Measurements from ENCODE around the gene NFIX. TPM values are rescaled to one million over a fixed set of nuclear protein-coding genes. Genes with fewer than 3 reads are reported as not detected.

Gene NFIX
- 114 and 122 TPM in 2 replicates for total RNA-seq

GRCh38 chr19:12994701-12995595, at the start of gene NFIX:
TSS of gene NFIX (plus strand) at chr19:12995475. CDS start at chr19:12995838, 363 bp downstream.
- peak; percentile 98 for DNase-seq (ENCODE audit: insufficient read length, low spot score, missing footprints)
- Histone ChIP-seq H3K27ac (ENCODE audit: low read depth, low read length) (peak within 1 kb of the TSS; percentile 75), H2AFZ (ENCODE audit: low read length) (peak within 1 kb of the TSS; percentile 96), H4K20me1 (ENCODE audit: insufficient read depth, low read length) (peaks cover 18% of the 10 kb centered on the region), H3K4me2 (ENCODE audit: insufficient read depth, low read length) (peak within 1 kb of the TSS; percentile 96), H3K9me3 (ENCODE audit: low read depth, low read length) (no peaks in the 10 kb centered on the region), H3K4me3 (ENCODE audit: insufficient read depth, low read length) (peak within 1 kb of the TSS; percentile 92), H3K36me3 (ENCODE audit: insufficient read depth, low read length) (peaks cover 6% of the 10 kb centered on the region), H3K79me2 (ENCODE audit: insufficient read depth, low read length) (peaks cover 40% of the 10 kb centered on the region), H3K4me1 (ENCODE audit: insufficient read depth, low read length) (peaks cover 14% of the 10 kb centered on the region), H3K27me3 (ENCODE audit: insufficient read depth, low read length) (no peaks in the 10 kb centered on the region)
- TF ChIP-seq, protein P1, sequence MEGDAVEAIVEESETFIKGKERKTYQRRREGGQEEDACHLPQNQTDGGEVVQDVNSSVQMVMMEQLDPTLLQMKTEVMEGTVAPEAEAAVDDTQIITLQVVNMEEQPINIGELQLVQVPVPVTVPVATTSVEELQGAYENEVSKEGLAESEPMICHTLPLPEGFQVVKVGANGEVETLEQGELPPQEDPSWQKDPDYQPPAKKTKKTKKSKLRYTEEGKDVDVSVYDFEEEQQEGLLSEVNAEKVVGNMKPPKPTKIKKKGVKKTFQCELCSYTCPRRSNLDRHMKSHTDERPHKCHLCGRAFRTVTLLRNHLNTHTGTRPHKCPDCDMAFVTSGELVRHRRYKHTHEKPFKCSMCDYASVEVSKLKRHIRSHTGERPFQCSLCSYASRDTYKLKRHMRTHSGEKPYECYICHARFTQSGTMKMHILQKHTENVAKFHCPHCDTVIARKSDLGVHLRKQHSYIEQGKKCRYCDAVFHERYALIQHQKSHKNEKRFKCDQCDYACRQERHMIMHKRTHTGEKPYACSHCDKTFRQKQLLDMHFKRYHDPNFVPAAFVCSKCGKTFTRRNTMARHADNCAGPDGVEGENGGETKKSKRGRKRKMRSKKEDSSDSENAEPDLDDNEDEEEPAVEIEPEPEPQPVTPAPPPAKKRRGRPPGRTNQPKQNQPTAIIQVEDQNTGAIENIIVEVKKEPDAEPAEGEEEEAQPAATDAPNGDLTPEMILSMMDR (IDR thresholded peaks at IDR 0.05; ENCODE audit: extremely low read depth, low read depth, low read length): no peak

GRCh38 chr19:12945479-12946091, 49.7 kb upstream of the NFIX start, which contains the start of gene RAD23A:
TSS of gene RAD23A (plus strand) at chr19:12945862. CDS start at chr19:12945949, 87 bp downstream.
- Histone ChIP-seq H3K9me3 (ENCODE audit: low read depth, low read length) (no peaks in the 10 kb centered on the region), H3K27me3 (ENCODE audit: insufficient read depth, low read length) (no peaks in the 10 kb centered on the region), H4K20me1 (ENCODE audit: insufficient read depth, low read length) (peaks cover 37% of the 10 kb centered on the region), H3K4me1 (ENCODE audit: insufficient read depth, low read length) (peaks cover 15% of the 10 kb centered on the region), H3K4me3 (ENCODE audit: insufficient read depth, low read length) (peak within 1 kb of the TSS; percentile 73), H3K36me3 (ENCODE audit: insufficient read depth, low read length) (peaks cover 76% of the 10 kb centered on the region), H3K79me2 (ENCODE audit: insufficient read depth, low read length) (peaks cover 70% of the 10 kb centered on the region), H2AFZ (ENCODE audit: low read length) (no peak within 1 kb of the TSS), H3K27ac (ENCODE audit: low read depth, low read length) (peak within 1 kb of the TSS; percentile 81), H3K4me2 (ENCODE audit: insufficient read depth, low read length) (peak within 1 kb of the TSS; percentile 93)
- TF ChIP-seq, protein P1 (IDR thresholded peaks at IDR 0.05; ENCODE audit: extremely low read depth, low read depth, low read length): no peak
- DNase-seq (ENCODE audit: insufficient read length, low spot score, missing footprints): peak; percentile 99

DNA sequence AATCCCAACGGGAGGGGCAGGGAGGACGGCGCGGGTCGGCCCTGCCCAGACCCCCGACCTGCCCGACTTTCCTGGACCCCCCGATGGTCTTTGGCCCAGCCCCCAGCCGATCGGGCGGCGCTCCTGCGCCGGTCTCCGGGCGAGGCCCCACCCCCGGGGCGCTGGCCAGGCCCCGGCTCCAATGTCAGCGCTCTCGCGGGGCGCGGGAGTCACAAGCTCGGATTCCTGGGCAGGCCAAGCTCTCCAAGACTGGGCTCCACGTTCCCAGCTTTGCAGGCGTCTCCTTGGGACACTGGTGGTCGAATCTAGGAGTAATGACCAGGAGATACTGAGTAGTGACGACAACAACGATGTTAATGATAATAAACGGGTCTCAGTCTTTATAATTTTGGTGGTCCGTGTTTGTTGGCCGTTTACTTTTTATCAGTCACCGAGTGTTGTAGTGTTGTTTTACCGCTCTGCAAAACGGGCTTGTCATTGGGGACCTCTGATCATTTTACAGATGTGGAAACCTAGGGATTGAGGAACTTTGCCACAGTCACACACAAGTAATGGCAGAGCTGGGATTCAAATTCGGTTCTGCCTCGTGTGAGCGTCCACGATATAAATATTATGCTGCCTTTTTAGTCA, 49.1 kb upstream of the NFIX start:
- Histone ChIP-seq H3K27me3 (ENCODE audit: insufficient read depth, low read length) (no peaks in the 10 kb centered on the region), H3K27ac (ENCODE audit: low read depth, low read length) (peak overlapping the region; percentile 81), H3K79me2 (ENCODE audit: insufficient read depth, low read length) (peaks cover 70% of the 10 kb centered on the region), H3K9me3 (ENCODE audit: low read depth, low read length) (no peaks in the 10 kb centered on the region), H2AFZ (ENCODE audit: low read length) (no peak overlapping the region), H3K4me2 (ENCODE audit: insufficient read depth, low read length) (peak overlapping the region; percentile 93), H3K4me3 (ENCODE audit: insufficient read depth, low read length) (peak overlapping the region; percentile 73), H3K36me3 (ENCODE audit: insufficient read depth, low read length) (peaks cover 75% of the 10 kb centered on the region), H4K20me1 (ENCODE audit: insufficient read depth, low read length) (peaks cover 31% of the 10 kb centered on the region), H3K4me1 (ENCODE audit: insufficient read depth, low read length) (peaks cover 11% of the 10 kb centered on the region)
- peak; percentile 97 for DNase-seq (ENCODE audit: insufficient read length, low spot score, missing footprints)
- TF ChIP-seq, protein P1 (IDR thresholded peaks at IDR 0.05; ENCODE audit: extremely low read depth, low read depth, low read length): no peak
